Neural cell (in vitro differentiated cells): ENCODE results near the gene KIF5A.

ENCODE experiments used
- EP300 ChIP-seq: fragments of 450-650 bp; conservative IDR thresholded peaks from 2 replicates; pipeline ENCODE4 v1.6.1; 2014; ENCODE audit warnings: antibody characterized with exemption, mild to moderate bottlenecking, moderate library complexity; ENCODE audit not compliant: poor library complexity, severe bottlenecking
- POLR2AphosphoS5 ChIP-seq: IDR thresholded peaks from 2 replicates; pipeline ENCODE4 v1.6.1; 2012
- RAD21 ChIP-seq: fragments of 450-650 bp; conservative IDR thresholded peaks from 2 replicates; pipeline ENCODE4 v1.6.1; 2014; ENCODE audit warnings: antibody characterized with exemption, mild to moderate bottlenecking, moderate library complexity
- TF ChIP-seq, protein P1 (sequence below): fragments of 450-650 bp; IDR thresholded peaks from 2 replicates; pipeline ENCODE4 v1.5.1; 2014; ENCODE audit warnings: antibody characterized with exemption, mild to moderate bottlenecking, moderate library complexity; ENCODE audit not compliant: poor library complexity, severe bottlenecking

DNA sequence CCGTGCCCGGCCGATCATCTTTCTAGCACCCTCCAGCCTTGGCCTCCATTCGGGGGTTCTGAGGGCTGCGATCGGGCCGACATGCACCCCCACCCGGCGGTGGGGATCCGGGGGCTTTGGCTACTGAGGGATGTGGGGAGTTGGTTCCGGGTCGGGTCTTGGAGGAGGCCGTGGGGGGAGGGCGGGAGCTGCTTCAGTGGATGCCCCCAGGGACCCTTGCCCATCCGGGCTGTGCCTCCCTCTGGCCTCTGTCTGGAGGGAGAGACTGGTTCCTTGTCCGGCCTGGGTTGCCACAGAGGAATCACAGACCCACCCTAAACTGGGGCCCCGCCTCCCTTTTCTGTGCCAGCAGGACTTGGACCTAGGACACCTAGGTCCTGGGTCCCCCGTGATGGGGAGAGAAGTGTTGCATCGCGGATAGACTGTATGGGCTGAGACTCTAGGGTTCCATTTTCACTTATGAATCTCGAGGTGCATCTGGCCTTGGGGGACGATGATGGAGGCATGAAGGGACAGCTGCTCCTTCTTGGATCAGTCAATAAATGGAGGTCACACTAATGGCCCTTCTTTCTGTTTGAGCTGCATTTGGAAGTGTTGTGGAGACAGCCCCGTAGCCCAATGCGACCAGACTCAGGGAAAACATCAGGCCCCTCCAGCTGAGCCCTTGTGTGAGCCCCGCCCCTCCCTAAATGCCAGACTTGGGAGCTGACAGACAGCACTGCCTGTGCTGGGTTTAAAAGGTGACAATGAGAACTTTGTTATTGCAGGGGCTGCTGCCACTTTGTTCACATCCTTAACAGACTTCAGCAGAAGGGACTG is 55.4 kb downstream of the KIF5A start:
- TF ChIP-seq, protein P1, sequence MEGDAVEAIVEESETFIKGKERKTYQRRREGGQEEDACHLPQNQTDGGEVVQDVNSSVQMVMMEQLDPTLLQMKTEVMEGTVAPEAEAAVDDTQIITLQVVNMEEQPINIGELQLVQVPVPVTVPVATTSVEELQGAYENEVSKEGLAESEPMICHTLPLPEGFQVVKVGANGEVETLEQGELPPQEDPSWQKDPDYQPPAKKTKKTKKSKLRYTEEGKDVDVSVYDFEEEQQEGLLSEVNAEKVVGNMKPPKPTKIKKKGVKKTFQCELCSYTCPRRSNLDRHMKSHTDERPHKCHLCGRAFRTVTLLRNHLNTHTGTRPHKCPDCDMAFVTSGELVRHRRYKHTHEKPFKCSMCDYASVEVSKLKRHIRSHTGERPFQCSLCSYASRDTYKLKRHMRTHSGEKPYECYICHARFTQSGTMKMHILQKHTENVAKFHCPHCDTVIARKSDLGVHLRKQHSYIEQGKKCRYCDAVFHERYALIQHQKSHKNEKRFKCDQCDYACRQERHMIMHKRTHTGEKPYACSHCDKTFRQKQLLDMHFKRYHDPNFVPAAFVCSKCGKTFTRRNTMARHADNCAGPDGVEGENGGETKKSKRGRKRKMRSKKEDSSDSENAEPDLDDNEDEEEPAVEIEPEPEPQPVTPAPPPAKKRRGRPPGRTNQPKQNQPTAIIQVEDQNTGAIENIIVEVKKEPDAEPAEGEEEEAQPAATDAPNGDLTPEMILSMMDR = no peak
- TF ChIP-seq EP300 (no peak), POLR2AphosphoS5 (no peak), RAD21 (no peak)
